NCI-H524 (cell line): ENCODE data around the gene TTLL5.
A peak's percentile ranks its signal among the peaks of the same experiment; 100 is the strongest.

Source experiments
- DNase-seq, 2 experiments: peaks; one replicate each; lab custom pipeline; 2025; lab: John Stamatoyannopoulos, UW

The TTLL5 gene

DNA sequence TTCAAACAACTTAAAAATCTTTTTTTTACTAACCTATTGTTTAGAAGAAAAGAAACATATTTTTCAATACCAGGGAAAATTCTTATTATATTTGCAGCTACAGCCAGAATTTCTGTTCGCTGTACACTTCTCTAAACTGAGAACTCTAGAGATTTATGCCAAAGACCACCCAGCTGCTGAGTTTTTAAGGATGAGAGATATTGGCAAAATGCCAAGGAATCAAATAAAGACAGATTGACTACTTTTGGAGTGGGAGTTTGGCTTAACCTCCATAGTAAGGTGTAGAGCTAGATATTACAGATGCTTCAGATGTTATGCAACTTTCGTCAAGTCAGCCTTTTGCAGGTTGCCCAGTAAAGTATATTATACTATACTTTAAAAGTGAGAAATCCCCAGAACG is 71.8 kb downstream of the TTLL5 start:
- DNase-seq = peak in 1 of 2 experiments; percentile 72

DNA sequence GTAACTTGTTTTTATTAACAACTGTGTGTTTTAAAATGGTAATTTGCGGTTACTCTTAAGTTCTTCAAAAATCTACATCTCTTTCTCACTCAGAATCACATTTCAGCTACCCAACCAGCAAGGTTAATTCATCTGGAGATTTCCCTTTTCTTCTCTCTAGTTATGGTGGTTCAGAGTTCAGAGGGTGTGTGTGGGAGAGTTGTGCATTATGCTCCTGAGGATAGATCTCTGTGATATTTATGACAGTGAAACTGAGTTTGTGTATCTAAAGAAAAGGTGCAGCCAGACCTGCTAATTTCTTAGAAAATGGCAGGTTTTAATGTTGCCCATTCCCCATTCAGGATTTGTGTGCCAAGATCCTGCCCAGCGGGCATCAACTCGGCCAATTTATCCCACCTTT is 73.8 kb downstream of the TTLL5 start:
- no peak for DNase-seq

DNA sequence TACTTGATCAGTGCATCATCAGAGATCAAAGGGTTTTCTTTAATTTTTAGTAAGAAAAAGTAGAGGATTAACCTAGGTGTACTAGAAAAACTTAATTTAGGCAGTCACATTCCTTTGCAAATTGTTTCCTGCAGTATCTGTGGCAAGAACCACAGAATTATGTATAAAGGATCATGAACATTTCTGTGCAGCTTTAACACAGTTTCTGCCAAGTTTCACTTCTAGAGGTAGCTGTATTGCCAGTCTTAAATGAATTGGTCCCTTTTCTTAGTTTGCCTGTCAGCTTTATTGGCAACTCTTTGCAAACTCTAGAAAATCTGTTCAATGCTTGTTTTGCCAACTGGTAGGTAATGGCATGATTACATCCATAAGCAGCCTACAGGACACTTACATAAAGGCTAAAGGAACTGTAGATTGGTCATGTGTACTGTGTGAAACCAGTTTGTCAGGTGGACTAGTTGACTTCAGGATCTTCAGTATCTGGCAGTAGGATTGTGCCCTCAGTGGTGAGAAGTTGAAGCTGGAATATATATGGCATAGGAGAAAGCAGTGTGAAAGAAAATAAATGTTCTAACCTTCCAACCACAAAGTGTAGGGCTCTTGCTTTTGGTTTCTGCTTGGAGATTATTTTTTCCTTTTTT is 75.9 kb downstream of the TTLL5 start:
- no peak for DNase-seq

DNA sequence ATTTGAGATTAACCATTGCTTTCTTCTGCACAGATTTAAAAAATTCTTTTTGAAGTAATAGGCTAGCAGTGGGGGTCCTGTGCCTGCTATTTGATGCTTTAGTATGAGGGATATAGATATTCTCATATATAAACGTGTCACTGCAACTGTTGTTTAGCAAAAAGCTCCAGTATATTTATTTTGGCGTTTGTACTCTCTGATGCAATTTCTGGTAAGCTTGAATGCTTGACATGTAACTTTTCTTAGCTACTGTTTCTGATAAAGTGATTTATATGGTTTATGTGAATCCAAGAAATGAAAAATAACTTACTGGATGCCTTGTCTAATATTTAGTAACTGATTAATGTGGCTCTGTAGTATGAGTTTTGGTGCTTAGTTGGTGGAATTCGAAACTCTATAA is 77.1 kb downstream of the TTLL5 start:
- DNase-seq = no peak

DNA sequence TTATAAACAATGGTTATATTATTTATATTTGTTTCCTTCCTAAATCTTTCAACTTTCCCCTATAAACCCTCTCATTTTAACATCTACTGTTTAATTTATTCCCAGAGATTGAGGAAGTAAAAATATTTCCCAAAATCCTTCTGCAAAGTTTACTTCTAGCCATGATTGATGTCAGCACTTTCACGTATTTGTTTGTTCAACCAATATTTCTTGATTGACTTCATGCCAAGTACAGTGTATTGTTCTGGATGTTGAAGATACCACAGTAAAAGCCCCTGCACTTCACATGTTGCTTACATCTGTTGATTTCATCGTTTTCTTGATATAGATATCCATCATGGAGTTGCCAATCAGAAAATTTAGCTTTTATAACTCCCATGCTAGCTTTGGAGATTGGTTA is 81.8 kb downstream of the TTLL5 start:
- no peak for DNase-seq

DNA sequence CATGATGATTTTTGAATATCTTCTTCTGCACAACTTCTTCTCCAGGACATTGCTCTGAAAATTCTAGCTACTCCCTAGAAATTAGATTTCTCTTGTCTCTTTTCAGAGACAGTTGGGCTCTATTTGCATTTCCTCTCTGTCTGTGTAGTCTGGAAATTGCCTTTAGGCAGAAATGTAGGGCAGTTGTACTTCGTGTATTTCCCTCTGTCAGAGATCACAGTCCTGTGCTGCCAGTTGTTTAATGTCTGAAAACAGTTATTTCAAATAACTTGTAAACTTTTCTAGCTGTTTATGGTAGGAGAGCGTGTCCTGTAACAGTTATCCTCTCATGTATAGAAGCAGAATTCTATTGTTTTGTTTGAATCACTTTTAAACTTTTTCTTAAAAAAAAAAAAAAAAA is 86.9 kb downstream of the TTLL5 start:
- no peak for DNase-seq

DNA sequence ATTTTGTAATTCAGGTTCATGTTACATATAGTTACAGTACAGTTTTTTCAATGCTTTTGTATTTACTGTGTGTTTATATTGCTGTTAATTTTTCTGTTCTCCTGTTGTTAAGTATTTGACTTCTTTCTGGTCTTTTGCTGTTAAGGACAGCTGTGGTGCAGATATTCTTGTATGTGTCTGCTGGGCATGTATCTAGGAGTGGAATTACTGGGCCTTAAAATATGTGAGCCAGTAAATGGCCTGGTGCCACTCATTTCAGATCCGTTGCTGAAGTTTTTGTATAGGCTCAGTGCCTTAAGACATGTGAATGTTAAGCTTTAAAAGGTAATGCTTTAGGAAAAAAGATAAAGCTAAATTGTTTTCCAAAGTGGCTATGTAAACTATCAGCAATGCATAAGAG is 87.3 kb downstream of the TTLL5 start:
- DNase-seq = no peak

DNA sequence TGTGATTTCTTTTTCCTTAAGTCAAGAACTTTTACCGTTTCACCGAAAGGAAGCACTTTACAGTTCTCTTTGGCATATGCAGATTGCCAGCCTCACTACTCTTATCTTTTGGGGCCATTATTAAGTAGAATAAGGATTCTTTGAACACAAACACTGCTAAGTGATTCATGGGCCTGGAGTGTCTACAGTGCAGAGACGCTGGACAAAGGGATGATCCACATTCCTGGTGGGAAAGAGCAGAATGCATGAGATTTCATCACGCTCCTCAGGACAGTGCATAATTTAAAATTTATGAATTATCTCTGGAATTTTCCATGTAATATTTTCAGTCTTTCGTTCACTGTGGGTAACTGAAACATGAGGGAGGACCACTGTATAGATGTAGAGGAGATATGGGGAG is 90.2 kb downstream of the TTLL5 start:
- DNase-seq = no peak

DNA sequence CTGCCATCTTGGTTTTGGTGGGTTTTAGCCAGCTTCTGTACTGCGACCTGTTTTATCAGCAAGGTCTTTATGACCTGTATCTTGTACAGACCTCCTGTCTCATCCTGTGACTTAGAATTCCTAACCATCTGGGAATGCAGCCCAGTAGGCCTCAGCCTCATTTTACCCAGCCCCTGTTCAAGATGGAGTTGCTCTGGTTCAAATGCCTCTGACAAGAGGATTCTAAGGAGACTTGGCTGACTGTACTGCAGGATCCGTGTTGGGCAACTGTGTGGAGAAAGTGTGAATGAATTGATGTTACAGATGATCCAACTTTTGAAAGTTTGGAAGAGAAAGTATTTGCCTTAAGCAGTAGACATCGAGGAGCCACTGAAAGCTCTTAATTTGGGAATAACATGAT is 91.0 kb downstream of the TTLL5 start:
- no peak for DNase-seq

DNA sequence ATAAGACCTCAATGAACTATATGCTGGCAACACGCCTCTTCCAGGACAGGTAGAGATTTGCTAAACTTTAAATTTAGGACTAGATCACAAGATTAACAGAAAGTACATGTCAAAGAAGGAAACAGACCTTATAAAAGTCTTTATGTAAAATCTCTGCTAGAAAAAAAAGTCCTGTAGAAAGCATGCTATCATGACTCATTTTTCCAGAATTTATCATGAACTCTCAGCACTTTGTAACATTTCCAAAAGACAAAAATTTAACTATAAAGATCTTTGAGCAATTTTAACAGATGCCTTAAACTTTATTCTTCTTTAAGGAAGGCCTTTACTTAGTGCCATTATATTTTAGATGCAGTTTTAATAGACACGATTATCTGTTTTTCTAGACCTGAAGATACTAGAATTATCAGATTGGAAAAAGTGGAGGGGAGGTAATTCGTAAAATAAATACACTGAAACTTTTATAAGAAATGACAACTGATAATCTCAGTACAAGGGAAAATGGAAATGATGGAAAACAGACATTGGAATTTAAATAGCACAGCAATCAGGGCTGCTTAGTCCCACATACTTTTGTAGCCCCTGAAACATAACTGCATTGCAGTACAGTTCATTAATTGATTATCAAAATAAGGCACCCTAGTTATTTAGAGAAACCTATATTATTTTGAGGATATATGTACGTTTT is 92.0 kb downstream of the TTLL5 start:
- no peak for DNase-seq

DNA sequence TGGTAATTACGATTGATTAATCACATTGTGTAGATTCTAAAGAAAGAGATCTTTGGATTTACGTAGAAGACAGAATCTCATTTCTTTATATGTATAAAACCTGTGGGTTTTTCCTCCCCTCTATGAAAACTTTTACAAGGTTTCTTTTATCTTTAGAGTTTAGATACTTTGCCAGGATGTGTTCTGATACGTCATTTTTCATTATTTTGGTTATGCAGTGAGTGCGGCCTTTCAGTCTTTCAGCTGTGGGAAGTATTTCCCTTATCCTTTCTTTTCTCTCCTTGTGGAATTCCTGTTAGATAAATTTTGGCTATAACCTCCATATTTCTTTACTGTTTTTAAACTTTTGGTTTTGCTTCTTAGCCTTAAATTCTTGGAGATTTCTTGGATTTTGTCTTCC is 92.7 kb downstream of the TTLL5 start:
- no peak for DNase-seq

DNA sequence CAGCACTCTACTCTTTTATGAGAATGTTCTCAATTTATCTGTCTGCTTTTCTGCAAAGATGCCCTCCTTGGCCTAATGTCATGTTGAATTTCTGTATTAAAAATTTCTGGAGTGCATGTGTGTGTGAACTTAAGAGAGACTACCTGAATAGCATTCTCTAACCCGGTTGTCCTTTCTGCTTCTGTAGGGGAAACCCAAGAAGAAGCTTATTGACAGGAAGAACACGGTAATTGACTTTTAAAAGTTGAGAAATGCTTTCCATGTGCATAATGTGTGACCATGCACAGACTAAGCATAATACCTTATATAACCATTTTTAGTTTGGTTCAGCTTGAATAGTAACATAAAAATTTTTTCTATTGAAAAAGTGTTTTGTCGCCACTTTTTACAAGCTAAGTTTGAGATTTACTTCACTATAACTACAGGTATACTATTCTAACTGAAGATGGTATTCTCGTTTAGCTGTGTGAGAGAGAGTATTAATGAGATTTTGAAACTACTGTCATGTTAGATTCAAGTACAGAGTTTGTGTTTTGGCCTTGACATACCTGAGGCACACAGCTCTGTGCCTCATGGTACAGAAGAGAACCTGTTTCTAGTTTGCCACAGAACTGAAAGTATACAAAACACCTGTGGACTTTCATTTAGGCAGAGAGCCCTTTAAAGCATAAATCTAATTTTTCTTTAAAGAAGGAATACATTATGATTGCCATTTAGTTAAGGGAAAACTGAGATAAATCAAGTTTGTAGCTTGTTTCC is 96.8 kb downstream of the TTLL5 start:
- no peak for DNase-seq

DNA sequence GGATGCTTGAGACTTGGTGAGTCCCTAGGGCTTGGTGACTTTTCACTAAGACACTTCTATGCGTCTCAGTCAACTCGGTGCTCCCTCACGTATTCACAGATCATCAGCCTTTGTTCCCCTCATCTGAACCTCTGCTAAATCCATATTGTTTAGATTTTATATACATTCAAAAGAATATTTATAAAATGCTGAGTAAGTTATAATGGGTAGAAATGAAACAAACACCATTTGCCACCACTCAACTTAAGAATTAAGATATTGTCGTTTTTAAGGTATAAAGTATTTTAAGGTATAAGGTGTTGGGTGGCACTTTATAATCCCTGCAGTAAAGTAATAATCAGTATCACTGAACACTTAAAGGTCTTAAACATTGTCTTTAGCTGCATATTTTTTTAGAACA is 103.0 kb downstream of the TTLL5 start:
- no peak for DNase-seq

DNA sequence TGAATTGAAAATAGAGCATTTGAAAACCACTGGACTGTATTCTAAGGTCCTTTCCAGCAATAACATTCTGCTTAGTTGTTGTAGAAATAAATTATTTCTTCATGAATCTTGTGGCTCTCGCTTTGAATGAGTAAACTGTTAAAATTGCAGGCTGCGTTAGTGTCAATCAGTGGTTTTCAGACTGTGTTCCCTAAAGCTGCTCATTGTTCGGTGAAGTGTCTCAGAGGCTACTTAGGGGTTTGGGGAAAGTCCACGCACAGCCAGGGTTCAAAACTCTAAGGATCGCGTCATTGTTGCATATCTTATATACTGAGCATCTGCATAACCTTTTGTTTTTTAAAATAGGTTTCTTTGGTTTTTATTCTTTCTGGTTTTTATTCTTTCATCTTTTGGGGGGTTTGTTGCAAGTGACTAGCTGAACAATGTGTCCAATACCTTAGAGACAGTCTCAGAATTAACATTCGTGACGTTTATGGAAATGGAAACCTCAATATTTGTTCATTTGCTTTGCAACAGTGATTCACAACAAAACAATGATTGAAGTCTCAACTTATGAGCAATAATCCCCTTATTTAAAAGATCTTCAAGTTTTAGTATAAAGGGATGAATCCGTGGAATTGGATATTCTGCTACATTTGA is 108.1 kb downstream of the TTLL5 start:
- no peak for DNase-seq

DNA sequence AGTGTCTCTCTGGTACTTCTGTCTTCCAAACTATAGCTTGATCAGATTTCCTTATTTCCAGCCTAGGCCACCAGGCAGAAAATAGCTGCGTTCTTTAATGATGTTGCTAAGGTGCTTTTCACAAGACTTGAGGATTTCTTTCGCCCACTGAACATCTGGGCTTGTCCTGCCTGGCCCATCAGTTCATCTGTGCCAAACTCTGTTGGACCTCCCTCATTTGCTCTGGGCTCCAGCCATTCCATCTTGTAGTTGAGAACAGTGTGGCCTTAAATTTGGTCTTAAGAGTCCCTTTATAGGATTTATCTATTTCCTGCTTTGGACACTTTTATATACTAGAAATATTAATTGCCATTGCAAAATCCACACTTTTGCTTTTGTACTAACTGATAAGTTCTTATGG is 109.6 kb downstream of the TTLL5 start:
- DNase-seq = no peak

DNA sequence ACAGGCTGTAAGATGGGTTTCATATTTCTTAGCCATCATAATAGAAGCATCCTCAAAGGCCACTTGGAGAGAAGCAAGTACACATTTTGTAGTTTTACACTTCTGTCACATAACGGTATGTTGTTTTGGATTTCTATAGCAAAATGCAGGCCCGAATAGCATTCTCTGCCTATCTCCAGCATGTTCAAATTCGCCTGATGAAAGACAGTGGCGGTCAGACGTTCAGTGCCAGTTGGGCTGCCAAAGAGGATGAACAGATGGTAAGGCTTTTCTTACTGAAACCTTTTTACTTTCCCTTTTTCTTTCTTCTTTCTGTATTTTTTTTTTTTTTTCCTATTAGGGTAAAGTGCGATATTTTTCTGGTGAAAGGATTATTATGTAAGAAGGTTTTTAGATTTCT is 110.5 kb downstream of the TTLL5 start:
- peak in 1 of 2 experiments; percentile 25 for DNase-seq

DNA sequence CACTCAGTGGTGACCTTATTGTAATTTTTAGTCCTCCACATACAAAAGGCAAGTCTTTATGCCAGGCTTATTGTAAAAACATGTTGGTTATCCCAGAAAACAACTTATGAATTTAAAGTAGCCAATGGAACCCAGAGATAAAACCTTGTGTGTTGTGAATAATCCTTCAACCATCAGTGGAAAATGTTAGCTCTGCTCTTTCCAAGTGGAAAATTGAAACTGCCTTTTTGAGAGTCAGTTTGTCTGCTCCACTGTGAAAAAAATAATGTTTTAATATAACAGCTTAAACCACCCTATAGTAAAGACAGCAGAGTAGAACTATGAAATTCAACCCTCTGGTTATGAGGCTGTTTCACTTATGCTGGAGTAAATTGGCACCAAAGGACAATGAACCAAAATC is 112.0 kb downstream of the TTLL5 start:
- no peak for DNase-seq

DNA sequence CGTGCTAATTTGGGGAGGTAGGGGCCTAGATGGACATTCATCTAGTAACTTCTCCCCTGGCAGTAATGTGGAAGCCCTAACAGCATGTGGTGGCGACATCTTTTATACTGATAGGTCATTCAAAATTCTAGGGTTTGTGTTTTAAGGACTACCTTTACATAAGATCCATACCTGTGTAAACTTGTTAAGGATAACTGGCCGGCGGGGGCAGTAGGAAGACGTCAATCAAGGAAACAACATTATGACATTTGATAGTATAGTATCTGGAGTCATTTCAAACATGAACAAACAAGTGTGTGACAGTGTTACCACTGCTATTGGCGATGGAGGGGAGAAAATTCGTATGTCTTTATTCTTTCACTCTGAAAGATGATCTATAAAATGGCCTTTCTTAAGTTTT is 120.0 kb downstream of the TTLL5 start:
- no peak for DNase-seq

DNA sequence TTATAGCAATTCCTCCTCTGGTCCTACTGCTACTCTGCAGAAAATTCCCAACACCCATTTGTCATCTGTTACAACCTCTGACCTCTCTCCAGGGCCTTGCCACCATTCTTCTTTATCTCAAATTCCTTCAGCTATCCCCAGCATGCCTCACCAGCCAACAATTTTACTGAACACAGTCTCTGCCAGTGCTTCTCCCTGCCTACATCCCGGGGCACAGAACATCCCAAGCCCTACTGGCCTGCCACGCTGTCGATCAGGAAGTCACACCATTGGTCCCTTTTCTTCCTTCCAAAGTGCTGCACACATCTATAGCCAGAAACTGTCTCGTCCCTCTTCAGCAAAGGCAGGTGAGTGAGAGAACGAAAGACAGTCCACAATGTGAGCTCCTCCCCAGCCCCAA is 122.1 kb downstream of the TTLL5 start:
- no peak for DNase-seq

DNA sequence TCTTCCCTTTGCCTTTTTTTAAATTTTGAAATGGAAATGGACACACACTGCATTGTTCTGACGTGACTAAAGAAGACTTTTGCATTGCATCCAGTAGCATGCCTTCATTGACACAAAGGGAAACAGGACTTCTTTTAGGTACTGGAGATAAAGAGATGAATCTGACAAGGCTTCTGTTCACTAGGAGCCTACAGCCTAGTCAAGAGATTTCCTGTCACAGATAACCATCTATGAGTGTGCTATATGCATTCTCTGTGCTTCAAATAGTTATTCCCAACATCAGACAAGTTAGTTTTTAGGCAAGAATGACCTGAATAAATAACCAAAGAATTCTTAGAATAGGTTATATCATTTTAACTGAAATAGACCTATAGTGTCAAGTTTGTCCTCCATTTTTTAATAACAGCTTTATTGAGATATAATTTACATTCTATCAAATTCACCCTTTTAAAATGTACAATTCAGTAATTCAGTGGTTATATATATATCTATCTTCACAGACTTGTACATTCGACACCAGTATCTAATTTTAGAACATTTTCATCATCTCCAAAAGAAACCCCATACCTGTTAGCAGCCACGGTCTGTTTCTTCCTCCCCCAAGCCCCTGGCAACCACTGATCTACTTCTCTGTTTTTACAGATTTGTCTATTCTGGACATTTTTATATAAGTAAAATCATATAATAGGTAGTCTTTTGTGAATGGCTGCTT is 122.7 kb downstream of the TTLL5 start:
- DNase-seq = no peak

DNA sequence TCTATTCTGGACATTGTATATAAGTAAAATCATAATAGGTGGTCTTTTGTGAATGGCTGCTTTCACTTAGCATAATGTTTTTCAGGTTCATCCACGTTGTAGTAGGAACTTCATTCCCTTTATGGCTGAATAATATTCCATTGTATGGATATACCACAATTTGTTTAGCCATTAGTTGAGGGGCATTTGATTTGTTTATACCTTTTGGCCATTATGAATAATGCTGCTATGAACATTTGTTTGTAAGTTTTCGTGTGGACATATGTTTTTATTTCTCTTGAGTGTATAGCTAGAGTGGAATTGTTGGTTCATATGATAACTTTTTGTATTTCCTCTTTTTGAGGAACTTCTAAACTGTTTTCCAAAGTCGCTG is 123.3 kb downstream of the TTLL5 start:
- DNase-seq = no peak

DNA sequence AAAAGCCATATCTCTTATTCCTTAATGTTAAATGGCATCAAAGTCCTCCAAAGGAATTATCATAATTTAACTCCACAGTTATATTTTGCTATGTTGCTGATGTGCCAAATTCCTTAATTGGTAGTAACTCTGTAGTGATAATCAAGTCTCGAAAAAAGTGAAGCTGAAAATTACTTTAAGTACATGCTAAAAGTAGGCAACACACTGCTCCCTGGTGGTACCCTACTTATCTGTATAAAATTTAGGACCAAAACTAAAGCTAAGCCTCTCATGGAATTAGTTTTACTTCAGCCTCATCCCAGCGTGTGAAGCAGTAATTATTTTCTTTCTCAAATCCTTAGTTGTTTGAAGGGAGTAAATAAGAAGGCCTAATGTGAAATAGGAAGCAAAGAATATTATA is 132.8 kb downstream of the TTLL5 start:
- DNase-seq = peak in 1 of 2 experiments; percentile 22
